GM23248 (cell line): ENCODE data around the gene PRICKLE1.

Source experiments
- EZH2 ChIP-seq: fragments of 200-600 bp; sonication (generic); IDR thresholded peaks from 2 replicates; pipeline ENCODE4 v1.6.1; 2018; ENCODE audit warnings: antibody characterized with exemption, mild to moderate bottlenecking; ENCODE audit not compliant: insufficient read depth, poor library complexity, severe bottlenecking
- EZH2phosphoT487 ChIP-seq: fragments of 200-600 bp; sonication (generic); IDR thresholded peaks from 2 replicates; pipeline ENCODE4 v1.6.1; 2018; ENCODE audit warnings: antibody characterized with exemption, moderate library complexity, mild to moderate bottlenecking, low read depth; ENCODE audit not compliant: insufficient read depth

- no peak for TF ChIP-seq EZH2phosphoT487
- no peak for TF ChIP-seq EZH2
Observed at GRCh38 chr12:42508913-42509460, 80.6 kb downstream of the PRICKLE1 start.
